Left ventricle myocardium inferior (tissue), 1 donor: ENCODE results near the gene WFDC1. TPM values are rescaled to one million over a fixed set of nuclear protein-coding genes. Genes with fewer than 3 reads are reported as not detected.
A peak's percentile ranks its signal among the peaks of the same experiment; 100 is the strongest.

Experiments
- DNase-seq: peaks from one replicate; pipeline ENCODE4 v3.0.0-alpha.2; 2020
- H3K27ac ChIP-seq: fragments of 200-600 bp; replicated peaks from 2 replicates; pipeline ENCODE4 v1.8.0; 2021
- H3K27me3 ChIP-seq: fragments of 200-600 bp; 2 replicates; pipeline ENCODE4 v1.8.0; 2021; ENCODE audit warnings: low read depth
- H3K36me3 ChIP-seq: fragments of 200-600 bp; 2 replicates; pipeline ENCODE4 v1.8.0; 2021
- H3K4me1 ChIP-seq: fragments of 200-600 bp; 2 replicates; pipeline ENCODE4 v1.8.0; 2021
- H3K4me3 ChIP-seq: fragments of 200-600 bp; 2 replicates; pipeline ENCODE4 v1.8.0; 2021; ENCODE audit warnings: mild to moderate bottlenecking, moderate library complexity
- H3K9me3 ChIP-seq: fragments of 200-600 bp; replicated peaks from 2 replicates; pipeline ENCODE4 v1.8.0; 2021
- CTCF ChIP-seq: fragments of 200-600 bp; IDR thresholded peaks from 2 replicates; pipeline ENCODE4 v1.8.0; 2021; ENCODE audit warnings: antibody characterized with exemption, mild to moderate bottlenecking, borderline replicate concordance
- intact Hi-C: fragments of 100-400 bp; cut with micrococcal nuclease; formaldehyde crosslinking; loops from one replicate; pipeline ENCODE4 v1.11.0; 2022
- total RNA-seq: library from RNA; stranded (reverse); fragmentation: NEBNext Ultra II Directional; extraction: Animal tissue kit (Norgen Biotek cat#: 25700); gene quantifications from one replicate; pipeline ENCODE4 v1.2.1, GENCODE V29; 2021
- donor health status: DM: no; HTN: yes; CAD: no; lungs with severe emphysema.

WFDC1 gene
- total RNA-seq, 1 donor from 2014 or later, result 1.3 TPM

GRCh38 chr16:84366208-84366607 lies 71.5 kb downstream of the WFDC1 start:
- TF ChIP-seq CTCF, result no peak
- H3K4me1 ChIP-seq, result peaks cover 8% of the 10 kb centered on the region
- no peaks in the 10 kb centered on the region for H3K9me3 ChIP-seq
- H3K27ac ChIP-seq, result no peak overlapping the region
- H3K27me3 ChIP-seq, result peaks cover 74% of the 10 kb centered on the region
- no peak overlapping the region for H3K4me3 ChIP-seq
- H3K36me3 ChIP-seq, result no peaks in the 10 kb centered on the region
- DNase-seq, result no peak
- intact Hi-C loops, result no loop called here

- Histone ChIP-seq H3K4me3 (no peak overlapping the region), H3K36me3 (no peaks in the 10 kb centered on the region), H3K27me3 (peaks cover 85% of the 10 kb centered on the region), H3K9me3 (no peaks in the 10 kb centered on the region), H3K27ac (no peak overlapping the region), H3K4me1 (peaks cover 8% of the 10 kb centered on the region)
- DNase-seq, result no peak
- TF ChIP-seq CTCF, result no peak
- intact Hi-C loops, result no loop called here
These were observed 72.6 kb downstream of the WFDC1 start for GRCh38 chr16:84367297-84367680.

GRCh38 chr16:84367750-84368307 lies 73.2 kb downstream of the WFDC1 start:
- Histone ChIP-seq H3K27ac (no peak overlapping the region), H3K36me3 (no peaks in the 10 kb centered on the region), H3K9me3 (no peaks in the 10 kb centered on the region), H3K27me3 (peaks cover 90% of the 10 kb centered on the region), H3K4me1 (peaks cover 8% of the 10 kb centered on the region), H3K4me3 (peak overlapping the region; percentile 25)
- TF ChIP-seq CTCF, result no peak
- intact Hi-C loops, result no loop called here
- DNase-seq, result no peak

GRCh38 chr16:84368308-84368996 lies 73.8 kb downstream of the WFDC1 start, which contains the start of gene ATP2C2:
Gene ATP2C2, plus strand, starts transcription at chr16:84368538. Its CDS starts 78 bp downstream, at chr16:84368616.
- peaks cover 8% of the 10 kb centered on the region for H3K4me1 ChIP-seq
- DNase-seq, result no peak
- no peak within 1 kb of the TSS for H3K27ac ChIP-seq
- no peak for TF ChIP-seq CTCF
- H3K36me3 ChIP-seq, result no peaks in the 10 kb centered on the region
- H3K9me3 ChIP-seq, result no peaks in the 10 kb centered on the region
- peak within 1 kb of the TSS; percentile 25 for H3K4me3 ChIP-seq
- H3K27me3 ChIP-seq, result peaks cover 97% of the 10 kb centered on the region
- intact Hi-C loops, result no loop called here

- peaks cover 99% of the 10 kb centered on the region for H3K27me3 ChIP-seq
- H3K4me3 ChIP-seq, result no peak overlapping the region
- TF ChIP-seq CTCF, result no peak
- H3K4me1 ChIP-seq, result peaks cover 8% of the 10 kb centered on the region
- H3K9me3 ChIP-seq, result no peaks in the 10 kb centered on the region
- no peak for DNase-seq
- H3K27ac ChIP-seq, result no peak overlapping the region
- H3K36me3 ChIP-seq, result no peaks in the 10 kb centered on the region
- intact Hi-C loops, result no loop called here
These were observed 74.4 kb downstream of the WFDC1 start for GRCh38 chr16:84369105-84369504.
